HEK293 (cell line): ENCODE results near the gene FAAP100.

Source experiments
- BCL11A ChIP-seq: fragments of 450-650 bp; formaldehyde crosslinking; IDR thresholded peaks from 2 replicates; pipeline ENCODE4 v1.5.1; 2016; ENCODE audit warnings: low read depth, missing biosample characterization, missing genetic modification characterization
- KLF16 ChIP-seq: fragments of 450-650 bp; formaldehyde crosslinking; IDR thresholded peaks from 2 replicates; pipeline ENCODE4 v1.5.1; 2017; ENCODE audit warnings: missing biosample characterization, missing genetic modification characterization
- SCRT1 ChIP-seq: fragments of 450-650 bp; formaldehyde crosslinking; IDR thresholded peaks from 2 replicates; pipeline ENCODE4 v1.5.1; 2016; ENCODE audit warnings: missing biosample characterization, missing genetic modification characterization, borderline replicate concordance
- SCRT2 ChIP-seq: fragments of 450-650 bp; formaldehyde crosslinking; IDR thresholded peaks from 2 replicates; pipeline ENCODE4 v1.5.1; 2016; ENCODE audit warnings: missing biosample characterization, missing genetic modification characterization
- SP3 ChIP-seq: fragments of 450-650 bp; formaldehyde crosslinking; IDR thresholded peaks from 2 replicates; pipeline ENCODE4 v1.5.1; 2016; ENCODE audit warnings: missing biosample characterization, missing genetic modification characterization
- ZBTB20 ChIP-seq: fragments of 450-650 bp; formaldehyde crosslinking; IDR thresholded peaks from 2 replicates; pipeline ENCODE4 v1.5.1; 2016; ENCODE audit warnings: missing biosample characterization, missing genetic modification characterization
- ZFP3 ChIP-seq: fragments of 450-650 bp; formaldehyde crosslinking; IDR thresholded peaks from 2 replicates; pipeline ENCODE4 v1.5.1; 2016; ENCODE audit warnings: low read depth, missing biosample characterization, missing genetic modification characterization
- ZNF121 ChIP-seq: fragments of 450-650 bp; formaldehyde crosslinking; IDR thresholded peaks from 2 replicates; pipeline ENCODE4 v1.5.1; 2016; ENCODE audit warnings: missing biosample characterization, missing genetic modification characterization
- ZNF157 ChIP-seq: fragments of 450-650 bp; formaldehyde crosslinking; IDR thresholded peaks from 2 replicates; pipeline ENCODE4 v1.5.1; 2016; ENCODE audit warnings: missing biosample characterization, missing genetic modification characterization
- ZNF169 ChIP-seq: fragments of 450-650 bp; formaldehyde crosslinking; IDR thresholded peaks from 2 replicates; pipeline ENCODE4 v1.5.1; 2016; ENCODE audit warnings: missing biosample characterization, missing genetic modification characterization
- ZNF24 ChIP-seq: fragments of 450-650 bp; formaldehyde crosslinking; IDR thresholded peaks from 2 replicates; pipeline ENCODE4 v1.5.1; 2016; ENCODE audit warnings: missing biosample characterization, missing genetic modification characterization
- ZNF266 ChIP-seq: fragments of 450-650 bp; formaldehyde crosslinking; IDR thresholded peaks from 2 replicates; pipeline ENCODE4 v1.5.1; 2016; ENCODE audit warnings: missing biosample characterization, missing genetic modification characterization, low read depth
- ZNF335 ChIP-seq: fragments of 450-650 bp; formaldehyde crosslinking; conservative IDR thresholded peaks from 2 replicates; pipeline ENCODE4 v1.5.1; 2016; ENCODE audit warnings: missing biosample characterization, missing genetic modification characterization
- ZNF416 ChIP-seq: fragments of 450-650 bp; formaldehyde crosslinking; IDR thresholded peaks from 2 replicates; pipeline ENCODE4 v1.5.1; 2016; ENCODE audit warnings: missing biosample characterization, missing genetic modification characterization
- ZNF423 ChIP-seq: fragments of 450-650 bp; formaldehyde crosslinking; IDR thresholded peaks from 2 replicates; pipeline ENCODE4 v1.5.1; 2016; ENCODE audit warnings: missing biosample characterization, missing genetic modification characterization
- ZNF433 ChIP-seq: fragments of 450-650 bp; formaldehyde crosslinking; IDR thresholded peaks from 2 replicates; pipeline ENCODE4 v1.5.1; 2016; ENCODE audit warnings: missing biosample characterization, missing genetic modification characterization, low read depth
- ZNF610 ChIP-seq: fragments of 450-650 bp; formaldehyde crosslinking; IDR thresholded peaks from 2 replicates; pipeline ENCODE4 v1.5.1; 2016; ENCODE audit warnings: missing biosample characterization, missing genetic modification characterization, borderline replicate concordance
- ZNF629 ChIP-seq: fragments of 450-650 bp; formaldehyde crosslinking; IDR thresholded peaks from 2 replicates; pipeline ENCODE4 v1.5.1; 2017; ENCODE audit warnings: missing biosample characterization, missing genetic modification characterization
- ZNF707 ChIP-seq: fragments of 450-650 bp; formaldehyde crosslinking; IDR thresholded peaks from 2 replicates; pipeline ENCODE4 v1.5.1; 2016; ENCODE audit warnings: missing biosample characterization, missing genetic modification characterization
- ZNF792 ChIP-seq: fragments of 450-650 bp; formaldehyde crosslinking; IDR thresholded peaks from 2 replicates; pipeline ENCODE4 v1.5.1; 2016; ENCODE audit warnings: missing biosample characterization, missing genetic modification characterization
- ZSCAN16 ChIP-seq: fragments of 450-650 bp; formaldehyde crosslinking; IDR thresholded peaks from 2 replicates; pipeline ENCODE4 v1.5.1; 2016; ENCODE audit warnings: missing biosample characterization, missing genetic modification characterization
- ZXDB ChIP-seq: fragments of 450-650 bp; formaldehyde crosslinking; IDR thresholded peaks from 2 replicates; pipeline ENCODE4 v1.5.1; 2016; ENCODE audit warnings: missing biosample characterization, missing genetic modification characterization
- TF ChIP-seq, protein P1 (sequence below): fragments of 450-650 bp; formaldehyde crosslinking; IDR thresholded peaks from 2 replicates; pipeline ENCODE4 v1.5.1; 2017; ENCODE audit warnings: missing biosample characterization, mild to moderate bottlenecking, missing genetic modification characterization, moderate library complexity
- TF ChIP-seq, protein P2 (sequence below): fragments of 450-650 bp; formaldehyde crosslinking; IDR thresholded peaks from 2 replicates; pipeline ENCODE4 v1.5.1; 2017; ENCODE audit warnings: missing biosample characterization, missing genetic modification characterization
- TF ChIP-seq, protein P3 (sequence below): fragments of 450-650 bp; formaldehyde crosslinking; IDR thresholded peaks from 2 replicates; pipeline ENCODE4 v1.5.1; 2016; ENCODE audit warnings: missing biosample characterization, missing genetic modification characterization
- TF ChIP-seq, protein P4 (sequence below): fragments of 450-650 bp; formaldehyde crosslinking; IDR thresholded peaks from 2 replicates; pipeline ENCODE4 v1.5.1; 2016; ENCODE audit warnings: missing biosample characterization, missing genetic modification characterization, low read depth
- TF ChIP-seq, protein P5 (sequence below): fragments of 450-650 bp; formaldehyde crosslinking; IDR thresholded peaks from 2 replicates; pipeline ENCODE4 v1.5.1; 2016; ENCODE audit warnings: missing biosample characterization, missing genetic modification characterization
- TF ChIP-seq, protein P6 (sequence below): fragments of 450-650 bp; formaldehyde crosslinking; IDR thresholded peaks from 2 replicates; pipeline ENCODE4 v1.5.1; 2017; ENCODE audit warnings: missing biosample characterization, missing genetic modification characterization

Gene FAAP100

DNA sequence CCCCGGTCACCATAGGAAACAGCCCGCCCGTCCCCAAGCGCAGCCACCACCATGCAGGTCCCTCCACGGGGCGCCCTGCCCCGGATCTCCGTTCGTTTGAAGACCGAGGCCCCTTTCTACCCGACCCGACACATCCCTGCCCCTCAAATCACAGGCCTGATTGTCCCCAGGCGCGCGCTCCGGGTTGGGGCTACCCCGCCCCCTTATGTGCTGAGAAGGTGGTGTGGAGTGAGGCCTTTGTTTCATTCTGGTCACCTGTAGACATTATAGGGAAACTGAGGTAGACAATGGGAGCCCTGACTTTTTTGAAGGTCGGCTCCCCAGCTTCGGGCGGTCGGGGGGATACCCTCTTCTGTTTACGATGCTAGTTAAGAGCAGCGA is 38.8 kb downstream of the FAAP100 start (continued):
- TF ChIP-seq ZNF629 (tag by site-specific recombination) (no peak), ZNF121 (tag by site-specific recombination) (no peak), ZNF610 (no peak), ZNF433 (tag by site-specific recombination) (no peak), ZNF266 (tag by site-specific recombination) (no peak), ZNF792 (tag by site-specific recombination) (no peak), ZNF157 (tag by site-specific recombination) (no peak), SCRT1 (tag by site-specific recombination) (0 out of 2 replicates have a peak, but pooled peaks have one; percentile 73), ZSCAN16 (tag by site-specific recombination) (no peak), ZNF335 (tag by site-specific recombination) (no peak; the same call in 1 of the 2 replicates), SCRT2 (tag by site-specific recombination) (peak; percentile 82), SP3 (no peak; the same call in 1 of the 2 replicates), ZXDB (tag by site-specific recombination) (peak; percentile 16; the same call in 1 of the 2 replicates), ZBTB20 (no peak), ZNF169 (tag by site-specific recombination) (no peak), ZNF416 (no peak), ZNF423 (0 out of 2 replicates have a peak, but pooled peaks have one; percentile 87), ZNF24 (tag by site-specific recombination) (no peak), KLF16 (tag by site-specific recombination) (no peak), ZNF707 (tag by site-specific recombination) (no peak), BCL11A (peak; percentile 50; the same call in 1 of the 2 replicates), ZFP3 (no peak)
- TF ChIP-seq, protein P1, sequence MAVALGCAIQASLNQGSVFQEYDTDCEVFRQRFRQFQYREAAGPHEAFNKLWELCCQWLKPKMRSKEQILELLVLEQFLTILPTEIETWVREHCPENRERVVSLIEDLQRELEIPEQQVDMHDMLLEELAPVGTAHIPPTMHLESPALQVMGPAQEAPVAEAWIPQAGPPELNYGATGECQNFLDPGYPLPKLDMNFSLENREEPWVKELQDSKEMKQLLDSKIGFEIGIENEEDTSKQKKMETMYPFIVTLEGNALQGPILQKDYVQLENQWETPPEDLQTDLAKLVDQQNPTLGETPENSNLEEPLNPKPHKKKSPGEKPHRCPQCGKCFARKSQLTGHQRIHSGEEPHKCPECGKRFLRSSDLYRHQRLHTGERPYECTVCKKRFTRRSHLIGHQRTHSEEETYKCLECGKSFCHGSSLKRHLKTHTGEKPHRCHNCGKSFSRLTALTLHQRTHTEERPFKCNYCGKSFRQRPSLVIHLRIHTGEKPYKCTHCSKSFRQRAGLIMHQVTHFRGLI (tag by site-specific recombination) = no peak
- TF ChIP-seq, protein P2, sequence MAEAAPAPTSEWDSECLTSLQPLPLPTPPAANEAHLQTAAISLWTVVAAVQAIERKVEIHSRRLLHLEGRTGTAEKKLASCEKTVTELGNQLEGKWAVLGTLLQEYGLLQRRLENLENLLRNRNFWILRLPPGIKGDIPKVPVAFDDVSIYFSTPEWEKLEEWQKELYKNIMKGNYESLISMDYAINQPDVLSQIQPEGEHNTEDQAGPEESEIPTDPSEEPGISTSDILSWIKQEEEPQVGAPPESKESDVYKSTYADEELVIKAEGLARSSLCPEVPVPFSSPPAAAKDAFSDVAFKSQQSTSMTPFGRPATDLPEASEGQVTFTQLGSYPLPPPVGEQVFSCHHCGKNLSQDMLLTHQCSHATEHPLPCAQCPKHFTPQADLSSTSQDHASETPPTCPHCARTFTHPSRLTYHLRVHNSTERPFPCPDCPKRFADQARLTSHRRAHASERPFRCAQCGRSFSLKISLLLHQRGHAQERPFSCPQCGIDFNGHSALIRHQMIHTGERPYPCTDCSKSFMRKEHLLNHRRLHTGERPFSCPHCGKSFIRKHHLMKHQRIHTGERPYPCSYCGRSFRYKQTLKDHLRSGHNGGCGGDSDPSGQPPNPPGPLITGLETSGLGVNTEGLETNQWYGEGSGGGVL = no peak
- TF ChIP-seq, protein P3, sequence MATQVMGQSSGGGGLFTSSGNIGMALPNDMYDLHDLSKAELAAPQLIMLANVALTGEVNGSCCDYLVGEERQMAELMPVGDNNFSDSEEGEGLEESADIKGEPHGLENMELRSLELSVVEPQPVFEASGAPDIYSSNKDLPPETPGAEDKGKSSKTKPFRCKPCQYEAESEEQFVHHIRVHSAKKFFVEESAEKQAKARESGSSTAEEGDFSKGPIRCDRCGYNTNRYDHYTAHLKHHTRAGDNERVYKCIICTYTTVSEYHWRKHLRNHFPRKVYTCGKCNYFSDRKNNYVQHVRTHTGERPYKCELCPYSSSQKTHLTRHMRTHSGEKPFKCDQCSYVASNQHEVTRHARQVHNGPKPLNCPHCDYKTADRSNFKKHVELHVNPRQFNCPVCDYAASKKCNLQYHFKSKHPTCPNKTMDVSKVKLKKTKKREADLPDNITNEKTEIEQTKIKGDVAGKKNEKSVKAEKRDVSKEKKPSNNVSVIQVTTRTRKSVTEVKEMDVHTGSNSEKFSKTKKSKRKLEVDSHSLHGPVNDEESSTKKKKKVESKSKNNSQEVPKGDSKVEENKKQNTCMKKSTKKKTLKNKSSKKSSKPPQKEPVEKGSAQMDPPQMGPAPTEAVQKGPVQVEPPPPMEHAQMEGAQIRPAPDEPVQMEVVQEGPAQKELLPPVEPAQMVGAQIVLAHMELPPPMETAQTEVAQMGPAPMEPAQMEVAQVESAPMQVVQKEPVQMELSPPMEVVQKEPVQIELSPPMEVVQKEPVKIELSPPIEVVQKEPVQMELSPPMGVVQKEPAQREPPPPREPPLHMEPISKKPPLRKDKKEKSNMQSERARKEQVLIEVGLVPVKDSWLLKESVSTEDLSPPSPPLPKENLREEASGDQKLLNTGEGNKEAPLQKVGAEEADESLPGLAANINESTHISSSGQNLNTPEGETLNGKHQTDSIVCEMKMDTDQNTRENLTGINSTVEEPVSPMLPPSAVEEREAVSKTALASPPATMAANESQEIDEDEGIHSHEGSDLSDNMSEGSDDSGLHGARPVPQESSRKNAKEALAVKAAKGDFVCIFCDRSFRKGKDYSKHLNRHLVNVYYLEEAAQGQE = no peak
- TF ChIP-seq, protein P4, sequence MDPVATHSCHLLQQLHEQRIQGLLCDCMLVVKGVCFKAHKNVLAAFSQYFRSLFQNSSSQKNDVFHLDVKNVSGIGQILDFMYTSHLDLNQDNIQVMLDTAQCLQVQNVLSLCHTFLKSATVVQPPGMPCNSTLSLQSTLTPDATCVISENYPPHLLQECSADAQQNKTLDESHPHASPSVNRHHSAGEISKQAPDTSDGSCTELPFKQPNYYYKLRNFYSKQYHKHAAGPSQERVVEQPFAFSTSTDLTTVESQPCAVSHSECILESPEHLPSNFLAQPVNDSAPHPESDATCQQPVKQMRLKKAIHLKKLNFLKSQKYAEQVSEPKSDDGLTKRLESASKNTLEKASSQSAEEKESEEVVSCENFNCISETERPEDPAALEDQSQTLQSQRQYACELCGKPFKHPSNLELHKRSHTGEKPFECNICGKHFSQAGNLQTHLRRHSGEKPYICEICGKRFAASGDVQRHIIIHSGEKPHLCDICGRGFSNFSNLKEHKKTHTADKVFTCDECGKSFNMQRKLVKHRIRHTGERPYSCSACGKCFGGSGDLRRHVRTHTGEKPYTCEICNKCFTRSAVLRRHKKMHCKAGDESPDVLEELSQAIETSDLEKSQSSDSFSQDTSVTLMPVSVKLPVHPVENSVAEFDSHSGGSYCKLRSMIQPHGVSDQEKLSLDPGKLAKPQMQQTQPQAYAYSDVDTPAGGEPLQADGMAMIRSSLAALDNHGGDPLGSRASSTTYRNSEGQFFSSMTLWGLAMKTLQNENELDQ = no peak
- TF ChIP-seq, protein P5, sequence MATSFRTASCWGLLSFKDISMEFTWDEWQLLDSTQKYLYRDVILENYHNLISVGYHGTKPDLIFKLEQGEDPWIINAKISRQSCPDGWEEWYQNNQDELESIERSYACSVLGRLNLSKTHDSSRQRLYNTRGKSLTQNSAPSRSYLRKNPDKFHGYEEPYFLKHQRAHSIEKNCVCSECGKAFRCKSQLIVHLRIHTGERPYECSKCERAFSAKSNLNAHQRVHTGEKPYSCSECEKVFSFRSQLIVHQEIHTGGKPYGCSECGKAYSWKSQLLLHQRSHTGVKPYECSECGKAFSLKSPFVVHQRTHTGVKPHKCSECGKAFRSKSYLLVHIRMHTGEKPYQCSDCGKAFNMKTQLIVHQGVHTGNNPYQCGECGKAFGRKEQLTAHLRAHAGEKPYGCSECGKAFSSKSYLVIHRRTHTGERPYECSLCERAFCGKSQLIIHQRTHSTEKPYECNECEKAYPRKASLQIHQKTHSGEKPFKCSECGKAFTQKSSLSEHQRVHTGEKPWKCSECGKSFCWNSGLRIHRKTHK (tag by site-specific recombination) = no peak
- TF ChIP-seq, protein P6, sequence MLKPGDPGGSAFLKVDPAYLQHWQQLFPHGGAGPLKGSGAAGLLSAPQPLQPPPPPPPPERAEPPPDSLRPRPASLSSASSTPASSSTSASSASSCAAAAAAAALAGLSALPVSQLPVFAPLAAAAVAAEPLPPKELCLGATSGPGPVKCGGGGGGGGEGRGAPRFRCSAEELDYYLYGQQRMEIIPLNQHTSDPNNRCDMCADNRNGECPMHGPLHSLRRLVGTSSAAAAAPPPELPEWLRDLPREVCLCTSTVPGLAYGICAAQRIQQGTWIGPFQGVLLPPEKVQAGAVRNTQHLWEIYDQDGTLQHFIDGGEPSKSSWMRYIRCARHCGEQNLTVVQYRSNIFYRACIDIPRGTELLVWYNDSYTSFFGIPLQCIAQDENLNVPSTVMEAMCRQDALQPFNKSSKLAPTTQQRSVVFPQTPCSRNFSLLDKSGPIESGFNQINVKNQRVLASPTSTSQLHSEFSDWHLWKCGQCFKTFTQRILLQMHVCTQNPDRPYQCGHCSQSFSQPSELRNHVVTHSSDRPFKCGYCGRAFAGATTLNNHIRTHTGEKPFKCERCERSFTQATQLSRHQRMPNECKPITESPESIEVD (tag by site-specific recombination) = no peak
